ENCODE measurements around the gene MROH9. TPM values are rescaled to one million over a fixed set of nuclear protein-coding genes. Genes with fewer than 3 reads are reported as not detected.

MROH9 gene
- total RNA-seq, 4 donors from 2014 or later = not detected

DNA sequence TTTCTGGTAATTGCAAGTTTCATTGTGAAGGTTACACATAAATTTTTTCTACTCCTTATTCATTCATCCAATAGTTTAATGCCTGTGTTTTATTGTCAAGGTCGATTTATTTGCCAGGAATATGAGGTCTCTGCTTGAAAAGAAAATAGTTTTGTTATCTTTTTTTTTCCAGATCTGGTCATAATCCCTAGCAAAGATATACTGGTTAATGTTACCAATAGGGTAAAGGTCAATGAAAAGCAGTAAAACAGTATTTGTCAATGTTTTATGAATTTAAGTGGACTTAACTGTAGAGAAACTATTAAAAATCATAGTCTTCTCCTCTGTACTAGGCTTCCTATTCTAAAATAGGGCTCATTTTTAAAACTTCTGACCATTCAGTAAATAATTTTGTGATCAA, 147.3 kb downstream of the MROH9 start:
- Histone ChIP-seq H3K4me3 (no peak overlapping the region), H3K9me3 (no peaks in the 10 kb centered on the region), H3K27ac (peak overlapping the region in 1 of 4 donors; percentile 70), H3K27me3 (no peaks in the 10 kb centered on the region), H3K4me1 (peaks cover 3 to 13% (median 10%) of the 10 kb centered on the region in 3 donors), H3K36me3 (no peaks in the 10 kb centered on the region)
- 73 to 100% methylated on average over 1 of the region's 1 CpG for WGBS, 2 donors (ENCODE audit: low coverage in 1 of 2)
- ATAC-seq = no peak
- TF ChIP-seq POLR2AphosphoS5 (IDR thresholded peaks at IDR 0.05) (no peak), POLR2A (IDR thresholded peaks at IDR 0.05) (no peak)
- TF ChIP-seq, protein P1, sequence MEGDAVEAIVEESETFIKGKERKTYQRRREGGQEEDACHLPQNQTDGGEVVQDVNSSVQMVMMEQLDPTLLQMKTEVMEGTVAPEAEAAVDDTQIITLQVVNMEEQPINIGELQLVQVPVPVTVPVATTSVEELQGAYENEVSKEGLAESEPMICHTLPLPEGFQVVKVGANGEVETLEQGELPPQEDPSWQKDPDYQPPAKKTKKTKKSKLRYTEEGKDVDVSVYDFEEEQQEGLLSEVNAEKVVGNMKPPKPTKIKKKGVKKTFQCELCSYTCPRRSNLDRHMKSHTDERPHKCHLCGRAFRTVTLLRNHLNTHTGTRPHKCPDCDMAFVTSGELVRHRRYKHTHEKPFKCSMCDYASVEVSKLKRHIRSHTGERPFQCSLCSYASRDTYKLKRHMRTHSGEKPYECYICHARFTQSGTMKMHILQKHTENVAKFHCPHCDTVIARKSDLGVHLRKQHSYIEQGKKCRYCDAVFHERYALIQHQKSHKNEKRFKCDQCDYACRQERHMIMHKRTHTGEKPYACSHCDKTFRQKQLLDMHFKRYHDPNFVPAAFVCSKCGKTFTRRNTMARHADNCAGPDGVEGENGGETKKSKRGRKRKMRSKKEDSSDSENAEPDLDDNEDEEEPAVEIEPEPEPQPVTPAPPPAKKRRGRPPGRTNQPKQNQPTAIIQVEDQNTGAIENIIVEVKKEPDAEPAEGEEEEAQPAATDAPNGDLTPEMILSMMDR (IDR thresholded peaks at IDR 0.05) = no peak

DNA sequence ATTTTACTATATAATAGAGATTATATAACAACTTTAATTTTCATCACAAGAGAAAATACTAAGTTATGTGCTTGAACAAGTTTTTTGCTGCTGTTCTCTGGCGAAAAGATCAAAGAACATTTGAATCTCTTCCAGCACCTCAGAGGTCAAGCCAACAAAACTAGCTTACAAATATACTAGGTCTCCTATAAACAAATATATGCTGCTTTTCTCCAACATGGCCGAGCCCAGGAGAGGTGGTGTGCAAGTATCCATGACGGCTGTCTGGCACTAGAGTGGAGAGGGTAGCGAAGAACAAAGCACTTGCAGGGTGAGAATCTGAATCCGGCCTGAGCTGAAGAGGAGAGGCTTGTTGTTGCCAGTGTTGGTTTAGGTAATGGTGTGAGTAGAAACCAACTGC, 147.9 kb downstream of the MROH9 start:
- H3K9me3 ChIP-seq = no peaks in the 10 kb centered on the region
- no peaks in the 10 kb centered on the region for H3K36me3 ChIP-seq
- TF ChIP-seq POLR2A (IDR thresholded peaks at IDR 0.05) (no peak), EP300 (IDR thresholded peaks at IDR 0.05) (no peak), POLR2AphosphoS5 (IDR thresholded peaks at IDR 0.05) (no peak)
- TF ChIP-seq, protein P1 (IDR thresholded peaks at IDR 0.05) = no peak
- no peak overlapping the region for H3K4me3 ChIP-seq
- 87 to 90% methylated on average over 3 to 4 of the region's 5 CpGs for WGBS, 2 donors (ENCODE audit: low coverage in 1 of 2)
- no peaks in the 10 kb centered on the region for H3K27me3 ChIP-seq
- ATAC-seq = no peak
- peaks cover 3 to 13% (median 10%) of the 10 kb centered on the region in 3 donors for H3K4me1 ChIP-seq
- no peak overlapping the region for H3K27ac ChIP-seq

DNA sequence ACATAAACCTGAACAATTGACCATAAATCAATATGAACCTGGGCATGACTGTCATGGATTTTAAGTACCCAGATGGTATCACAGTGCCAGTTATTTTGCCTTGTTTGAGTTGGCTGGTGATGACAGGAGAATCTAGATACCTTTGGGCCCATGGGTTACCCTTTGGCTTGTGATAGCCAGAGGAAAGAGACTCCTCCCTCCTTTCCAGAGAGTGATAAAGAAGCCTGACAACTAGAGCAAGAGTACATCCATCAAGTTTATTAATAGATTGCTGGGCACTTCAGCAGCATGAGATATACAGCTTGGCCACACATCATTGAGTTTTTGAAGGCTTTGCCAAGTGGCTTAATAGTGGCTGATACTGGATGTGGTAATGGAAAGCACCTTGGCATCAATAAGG, 148.8 kb downstream of the MROH9 start:
- Histone ChIP-seq H3K4me1 (peaks cover 3 to 13% (median 10%) of the 10 kb centered on the region in 3 donors), H3K9me3 (no peaks in the 10 kb centered on the region), H3K36me3 (no peaks in the 10 kb centered on the region), H3K27me3 (no peaks in the 10 kb centered on the region), H3K4me3 (no peak overlapping the region), H3K27ac (no peak overlapping the region)
- no peak for ATAC-seq
- TF ChIP-seq, protein P1 (IDR thresholded peaks at IDR 0.05) = no peak
- no peak for TF ChIP-seq POLR2AphosphoS5 (IDR thresholded peaks at IDR 0.05)
- no peak for TF ChIP-seq POLR2A (IDR thresholded peaks at IDR 0.05)
- TF ChIP-seq EP300 (IDR thresholded peaks at IDR 0.05) = no peak

DNA sequence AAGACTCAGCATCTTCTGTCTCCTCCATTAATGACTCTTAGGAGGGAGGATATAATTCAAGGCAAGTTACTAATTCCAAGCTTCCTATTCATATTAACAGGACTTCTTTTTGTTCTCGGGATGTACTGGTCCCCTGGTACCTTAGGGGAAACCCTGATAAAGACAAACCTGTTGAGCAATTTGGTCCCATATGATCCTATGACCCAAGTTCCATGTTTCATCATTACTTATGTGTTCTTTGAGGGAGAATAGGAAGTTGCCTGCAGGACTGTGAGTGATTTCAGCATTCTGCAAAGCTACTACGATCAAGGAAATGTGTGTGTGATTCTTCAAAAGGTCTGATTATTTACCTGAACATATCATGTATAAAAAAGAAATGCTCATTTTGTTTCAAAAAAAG, 149.5 kb downstream of the MROH9 start:
- Histone ChIP-seq H3K27ac (no peak overlapping the region), H3K27me3 (no peaks in the 10 kb centered on the region), H3K9me3 (no peaks in the 10 kb centered on the region), H3K4me1 (peaks cover 3 to 13% (median 10%) of the 10 kb centered on the region in 3 donors), H3K4me3 (no peak overlapping the region), H3K36me3 (no peaks in the 10 kb centered on the region)
- TF ChIP-seq, protein P1 (IDR thresholded peaks at IDR 0.05) = no peak
- no peak for TF ChIP-seq POLR2AphosphoS5 (IDR thresholded peaks at IDR 0.05)
- 88 to 100% methylated on average over 1 to 2 of the region's 2 CpGs for WGBS, 2 donors (ENCODE audit: low coverage in 1 of 2)
- no peak for ATAC-seq

DNA sequence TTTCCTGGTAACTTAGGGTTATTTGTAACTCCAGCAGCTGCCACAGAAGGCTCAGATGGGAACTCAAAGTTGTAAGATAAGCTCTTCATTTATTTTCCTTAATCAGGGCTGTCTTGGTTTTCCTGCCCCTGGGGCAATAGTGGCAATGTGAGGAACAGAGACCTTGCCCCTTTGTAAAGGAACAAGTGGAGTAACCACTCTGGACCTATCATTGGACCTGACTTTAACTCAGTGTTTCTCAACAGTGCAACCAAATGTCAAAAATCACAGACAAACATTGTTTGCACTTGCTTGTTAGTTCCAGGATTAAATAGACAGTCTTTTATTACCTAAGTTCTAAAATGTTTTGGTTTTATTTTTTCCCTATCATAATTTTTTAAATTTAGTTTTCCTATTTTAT, 152.6 kb downstream of the MROH9 start:
- H3K4me1 ChIP-seq = no peaks in the 10 kb centered on the region
- no peaks in the 10 kb centered on the region for H3K9me3 ChIP-seq
- no peak for ATAC-seq
- H3K27ac ChIP-seq = no peak overlapping the region
- TF ChIP-seq EP300 (IDR thresholded peaks at IDR 0.05) (no peak), POLR2AphosphoS5 (IDR thresholded peaks at IDR 0.05) (no peak), POLR2A (IDR thresholded peaks at IDR 0.05) (no peak)
- TF ChIP-seq, protein P1 (IDR thresholded peaks at IDR 0.05) = no peak
- H3K27me3 ChIP-seq = no peaks in the 10 kb centered on the region
- H3K4me3 ChIP-seq = no peak overlapping the region
- H3K36me3 ChIP-seq = no peaks in the 10 kb centered on the region

Data from gastroesophageal sphincter (tissue), 4 donors.